Esophagus squamous epithelium (tissue), 4 donors: ENCODE measurements around the gene MRM3.

Source experiments
- POLR2A ChIP-seq, 4 donors: fragments of 450-650 bp; IDR thresholded peaks; one replicate each; pipeline ENCODE4 v1.6.1; 2017; ENCODE audit warnings: antibody characterized with exemption in 4 of 4, mild to moderate bottlenecking in 4 of 4, moderate library complexity in 3 of 4
- TF ChIP-seq, protein P1 (sequence below), 6 experiments: fragments of 450-650 bp in 4 of 6; fragments of 200-600 bp in 2 of 6; sonication (generic) in 2 of 6; IDR thresholded peaks; one replicate each; pipeline ENCODE4 v1.5.1; 2016 to 2019; ENCODE audit warnings: antibody characterized with exemption in 6 of 6, mild to moderate bottlenecking in 4 of 6, moderate library complexity in 4 of 6

DNA sequence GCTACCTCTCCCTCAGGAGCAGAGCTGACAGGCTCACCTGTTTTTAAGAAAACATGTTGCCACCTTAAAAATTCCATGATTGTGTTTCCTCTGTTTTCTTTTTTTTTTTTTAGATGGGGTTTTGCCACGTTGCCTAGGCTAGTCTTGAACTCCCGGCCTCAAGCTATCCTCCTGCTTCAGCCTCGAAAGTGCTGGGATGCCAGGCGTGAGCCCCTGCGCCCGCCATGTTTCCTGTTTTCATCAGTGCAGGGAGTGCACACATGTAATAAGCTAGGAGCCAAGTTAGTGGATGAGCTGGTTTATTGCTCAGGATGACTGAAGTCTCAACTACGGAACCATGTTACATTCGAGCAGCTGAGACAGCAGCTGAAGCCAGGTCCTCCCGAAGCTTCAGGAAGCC, 13.6 kb downstream of the MRM3 start:
- TF ChIP-seq, protein P1, sequence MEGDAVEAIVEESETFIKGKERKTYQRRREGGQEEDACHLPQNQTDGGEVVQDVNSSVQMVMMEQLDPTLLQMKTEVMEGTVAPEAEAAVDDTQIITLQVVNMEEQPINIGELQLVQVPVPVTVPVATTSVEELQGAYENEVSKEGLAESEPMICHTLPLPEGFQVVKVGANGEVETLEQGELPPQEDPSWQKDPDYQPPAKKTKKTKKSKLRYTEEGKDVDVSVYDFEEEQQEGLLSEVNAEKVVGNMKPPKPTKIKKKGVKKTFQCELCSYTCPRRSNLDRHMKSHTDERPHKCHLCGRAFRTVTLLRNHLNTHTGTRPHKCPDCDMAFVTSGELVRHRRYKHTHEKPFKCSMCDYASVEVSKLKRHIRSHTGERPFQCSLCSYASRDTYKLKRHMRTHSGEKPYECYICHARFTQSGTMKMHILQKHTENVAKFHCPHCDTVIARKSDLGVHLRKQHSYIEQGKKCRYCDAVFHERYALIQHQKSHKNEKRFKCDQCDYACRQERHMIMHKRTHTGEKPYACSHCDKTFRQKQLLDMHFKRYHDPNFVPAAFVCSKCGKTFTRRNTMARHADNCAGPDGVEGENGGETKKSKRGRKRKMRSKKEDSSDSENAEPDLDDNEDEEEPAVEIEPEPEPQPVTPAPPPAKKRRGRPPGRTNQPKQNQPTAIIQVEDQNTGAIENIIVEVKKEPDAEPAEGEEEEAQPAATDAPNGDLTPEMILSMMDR (IDR thresholded peaks at IDR 0.05) = no peak
- TF ChIP-seq POLR2A (IDR thresholded peaks at IDR 0.05) = no peak
